MM.1S (cell line): ENCODE measurements around the gene ADAMTSL1.

ENCODE experiments used
- DNase-seq: peaks from one replicate; pipeline ENCODE4 v3.0.0-alpha.2; 2015
- H2AFZ ChIP-seq: fragments of 300-600 bp; sonication (generic); 2 replicates; pipeline ENCODE4 v1.6.0; 2016; ENCODE audit warnings: antibody characterized with exemption, low read length
- H3F3A ChIP-seq: fragments of 300-600 bp; sonication (generic); 2 replicates; pipeline ENCODE4 v1.6.1; 2016; ENCODE audit warnings: mild to moderate bottlenecking, antibody characterized with exemption, low read length, moderate library complexity, mixed read lengths; ENCODE audit not compliant: insufficient read depth
- H3K27ac ChIP-seq: fragments of 300-600 bp; sonication (generic); 2 replicates; pipeline ENCODE4 v1.5.1; 2016; ENCODE audit warnings: mild to moderate bottlenecking, low read length
- H3K27me3 ChIP-seq: fragments of 300-600 bp; sonication (generic); replicated peaks from 2 replicates; pipeline ENCODE4 v1.6.0; 2016; ENCODE audit warnings: low read length; ENCODE audit not compliant: insufficient read depth
- H3K36me3 ChIP-seq: fragments of 300-600 bp; sonication (generic); replicated peaks from 2 replicates; pipeline ENCODE4 v1.6.1; 2016; ENCODE audit warnings: mild to moderate bottlenecking, low read length, mixed read lengths; ENCODE audit not compliant: insufficient read depth
- H3K4me1 ChIP-seq: fragments of 300-600 bp; sonication (generic); 2 replicates; pipeline ENCODE4 v1.6.1; 2016; ENCODE audit warnings: low read length, mixed read lengths
- H3K4me2 ChIP-seq: fragments of 300-600 bp; sonication (generic); 2 replicates; pipeline ENCODE4 v1.6.0; 2016; ENCODE audit warnings: low read depth, low read length
- H3K4me3 ChIP-seq: fragments of 300-600 bp; sonication (generic); 2 replicates; pipeline ENCODE4 v1.5.1; 2016; ENCODE audit warnings: low read length, mixed read lengths
- H3K79me2 ChIP-seq: fragments of 300-600 bp; sonication (generic); 2 replicates; pipeline ENCODE4 v1.6.1; 2016; ENCODE audit warnings: mixed run types, low read length, mixed read lengths
- H3K9ac ChIP-seq: fragments of 300-600 bp; sonication (generic); 2 replicates; pipeline ENCODE4 v1.6.1; 2016; ENCODE audit warnings: low read length, mixed read lengths
- H3K9me2 ChIP-seq: fragments of 300-600 bp; sonication (generic); replicated peaks from 2 replicates; pipeline ENCODE4 v1.6.1; 2016; ENCODE audit warnings: mild to moderate bottlenecking, low read length, mixed read lengths; ENCODE audit not compliant: insufficient read depth
- H3K9me3 ChIP-seq: fragments of 300-600 bp; sonication (generic); replicated peaks from 2 replicates; pipeline ENCODE4 v1.6.1; 2016; ENCODE audit warnings: mild to moderate bottlenecking, low read length, mixed read lengths; ENCODE audit not compliant: insufficient read depth
- H4K20me1 ChIP-seq: fragments of 300-600 bp; sonication (generic); 2 replicates; pipeline ENCODE4 v1.6.1; 2016; ENCODE audit warnings: mild to moderate bottlenecking, low read length, moderate library complexity, mixed read lengths; ENCODE audit not compliant: insufficient read depth
- EZH2 ChIP-seq: fragments of 300-600 bp; sonication (generic); optimal IDR thresholded peaks from 2 replicates; pipeline ENCODE3; 2017; ENCODE audit warnings: low read depth, mild to moderate bottlenecking, antibody characterized with exemption, low read length, mixed read lengths
- EZH2phosphoT487 ChIP-seq: fragments of 300-600 bp; sonication (generic); IDR thresholded peaks from 2 replicates; pipeline ENCODE4 v1.6.1; 2018; ENCODE audit warnings: antibody characterized with exemption, low read length
- TF ChIP-seq, protein P1 (sequence below): fragments of 300-600 bp; sonication (generic); IDR thresholded peaks from 2 replicates; pipeline ENCODE4 v1.5.1; 2016; ENCODE audit warnings: antibody characterized with exemption, low read length, mixed read lengths

The ADAMTSL1 gene

GRCh38 chr9:18499980-18500379 lies 26.0 kb downstream of the ADAMTSL1 start:
- no peak for DNase-seq
- no peak overlapping the region for H3K4me2 ChIP-seq
- no peaks in the 10 kb centered on the region for H3K79me2 ChIP-seq
- no peaks in the 10 kb centered on the region for H3K36me3 ChIP-seq
- no peak overlapping the region for H3K9ac ChIP-seq
- H3K27me3 ChIP-seq, result no peaks in the 10 kb centered on the region
- H3K4me3 ChIP-seq, result no peak overlapping the region
- H3K4me1 ChIP-seq, result no peaks in the 10 kb centered on the region
- H3K9me2 ChIP-seq, result no peaks in the 10 kb centered on the region
- H3K9me3 ChIP-seq, result no peaks in the 10 kb centered on the region
- H3K27ac ChIP-seq, result no peak overlapping the region
- H3F3A ChIP-seq, result no peaks in the 10 kb centered on the region
- no peak for TF ChIP-seq EZH2
- TF ChIP-seq EZH2phosphoT487, result no peak
- TF ChIP-seq, protein P1, sequence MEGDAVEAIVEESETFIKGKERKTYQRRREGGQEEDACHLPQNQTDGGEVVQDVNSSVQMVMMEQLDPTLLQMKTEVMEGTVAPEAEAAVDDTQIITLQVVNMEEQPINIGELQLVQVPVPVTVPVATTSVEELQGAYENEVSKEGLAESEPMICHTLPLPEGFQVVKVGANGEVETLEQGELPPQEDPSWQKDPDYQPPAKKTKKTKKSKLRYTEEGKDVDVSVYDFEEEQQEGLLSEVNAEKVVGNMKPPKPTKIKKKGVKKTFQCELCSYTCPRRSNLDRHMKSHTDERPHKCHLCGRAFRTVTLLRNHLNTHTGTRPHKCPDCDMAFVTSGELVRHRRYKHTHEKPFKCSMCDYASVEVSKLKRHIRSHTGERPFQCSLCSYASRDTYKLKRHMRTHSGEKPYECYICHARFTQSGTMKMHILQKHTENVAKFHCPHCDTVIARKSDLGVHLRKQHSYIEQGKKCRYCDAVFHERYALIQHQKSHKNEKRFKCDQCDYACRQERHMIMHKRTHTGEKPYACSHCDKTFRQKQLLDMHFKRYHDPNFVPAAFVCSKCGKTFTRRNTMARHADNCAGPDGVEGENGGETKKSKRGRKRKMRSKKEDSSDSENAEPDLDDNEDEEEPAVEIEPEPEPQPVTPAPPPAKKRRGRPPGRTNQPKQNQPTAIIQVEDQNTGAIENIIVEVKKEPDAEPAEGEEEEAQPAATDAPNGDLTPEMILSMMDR, result no peak
- H2AFZ ChIP-seq, result no peak overlapping the region
- no peaks in the 10 kb centered on the region for H4K20me1 ChIP-seq

DNA sequence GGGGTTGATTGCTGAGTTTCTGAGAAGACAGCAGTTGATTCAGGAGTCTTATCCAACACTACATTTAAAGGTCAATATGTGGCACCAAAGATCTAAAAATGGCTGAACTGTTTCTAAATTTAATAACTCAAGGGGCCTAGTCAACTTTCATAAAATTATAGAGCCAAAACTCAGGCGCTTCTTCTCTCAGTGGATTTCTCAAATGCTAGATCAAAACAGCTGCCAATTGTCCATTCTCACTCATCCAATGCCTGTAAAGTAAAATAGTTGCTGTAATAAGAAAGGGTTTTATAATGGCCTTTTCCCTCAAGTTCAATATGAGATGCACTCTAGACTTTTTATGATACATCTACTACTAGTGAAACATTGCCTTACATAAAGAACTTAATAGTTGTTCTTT lies 26.5 kb downstream of the ADAMTSL1 start:
- no peaks in the 10 kb centered on the region for H3K4me1 ChIP-seq
- no peak for DNase-seq
- H3F3A ChIP-seq, result no peaks in the 10 kb centered on the region
- H3K79me2 ChIP-seq, result no peaks in the 10 kb centered on the region
- no peak overlapping the region for H3K27ac ChIP-seq
- H3K9me2 ChIP-seq, result no peaks in the 10 kb centered on the region
- no peak overlapping the region for H3K9ac ChIP-seq
- no peaks in the 10 kb centered on the region for H3K27me3 ChIP-seq
- H3K4me3 ChIP-seq, result no peak overlapping the region
- H4K20me1 ChIP-seq, result no peaks in the 10 kb centered on the region
- H3K4me2 ChIP-seq, result no peak overlapping the region
- no peaks in the 10 kb centered on the region for H3K36me3 ChIP-seq
- no peaks in the 10 kb centered on the region for H3K9me3 ChIP-seq
- H2AFZ ChIP-seq, result no peak overlapping the region
- TF ChIP-seq, protein P1, result no peak
- TF ChIP-seq EZH2phosphoT487 (no peak), EZH2 (no peak)

- Histone ChIP-seq H3K4me1 (no peaks in the 10 kb centered on the region), H3K9me3 (no peaks in the 10 kb centered on the region), H3K27me3 (no peaks in the 10 kb centered on the region), H3K27ac (no peak overlapping the region), H2AFZ (no peak overlapping the region), H3K4me2 (no peak overlapping the region), H4K20me1 (no peaks in the 10 kb centered on the region), H3K9ac (no peak overlapping the region), H3F3A (no peaks in the 10 kb centered on the region), H3K4me3 (no peak overlapping the region), H3K9me2 (no peaks in the 10 kb centered on the region), H3K79me2 (no peaks in the 10 kb centered on the region), H3K36me3 (no peaks in the 10 kb centered on the region)
- no peak for DNase-seq
- TF ChIP-seq, protein P1, result no peak
- no peak for TF ChIP-seq EZH2phosphoT487
- TF ChIP-seq EZH2, result no peak
These were observed 28.0 kb downstream of the ADAMTSL1 start for GRCh38 chr9:18501949-18502348.
